Measurements from ENCODE around the gene TRO. TPM values are rescaled to one million over a fixed set of nuclear protein-coding genes. Genes with fewer than 3 reads are reported as not detected.

TRO gene
- total and polyA plus RNA-seq, 2 donors (not counting 1 experiment from before 2014, with no cell fraction given) = 1.5 to 1.7 TPM

DNA sequence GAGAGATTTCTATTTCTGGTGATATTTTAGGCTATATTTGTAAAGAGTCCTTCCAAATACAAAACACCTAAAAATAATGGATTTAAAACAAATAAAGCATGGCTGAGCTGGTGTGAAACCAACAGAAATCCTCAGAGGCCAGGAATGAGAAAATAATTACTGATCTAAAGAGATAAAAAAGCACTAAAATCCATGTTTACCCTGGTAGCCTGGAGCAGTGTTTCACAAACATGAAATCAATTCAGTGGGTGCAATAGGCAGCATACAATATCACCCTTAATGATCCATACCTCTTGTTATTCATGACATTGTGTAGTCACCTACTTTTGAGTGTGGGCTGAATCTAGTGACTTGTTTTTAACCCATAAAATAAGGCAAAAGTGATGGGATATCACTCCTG lies 58.8 kb downstream of the TRO start:
- H3K9ac ChIP-seq (ENCODE audit: low read length) = no peak overlapping the region
- Mint-ChIP-seq H3K27ac (no peak overlapping the region), H3K4me3 (no peak overlapping the region), H3K27me3 (no peaks in the 10 kb centered on the region), H3K9me3 (ENCODE audit: insufficient read depth) (peaks cover 2% of the 10 kb centered on the region), H3K4me1 (no peaks in the 10 kb centered on the region)
- H4K20me1 ChIP-seq (ENCODE audit: control insufficient read depth, insufficient read depth, low read length, poor library complexity, severe bottlenecking) = no peaks in the 10 kb centered on the region
- no peaks in the 10 kb centered on the region for H3K4me1 ChIP-seq (ENCODE audit: control insufficient read depth in 2 of 2, insufficient read depth in 2 of 2, low read length in 2 of 2)
- TF ChIP-seq EZH2 (IDR thresholded peaks at IDR 0.05; ENCODE audit: borderline replicate concordance, insufficient read depth, low read depth, low read length, poor library complexity, severe bottlenecking) = no peak
- TF ChIP-seq CTCF (IDR thresholded peaks at IDR 0.05) = no peak
- no peaks in the 10 kb centered on the region for H3K79me2 ChIP-seq (ENCODE audit: control insufficient read depth, insufficient read depth, low read length)
- H3K4me2 ChIP-seq (replicated peaks; ENCODE audit: low read depth, low read length, poor library complexity, severe bottlenecking) = no peak overlapping the region
- H3K9me3 ChIP-seq (ENCODE audit: control extremely low read depth in 1 of 3, control insufficient read depth in 2 of 3, insufficient read depth in 1 of 3, low read length in 2 of 3) = no peaks in the 10 kb centered on the region
- H3K27ac ChIP-seq (ENCODE audit: low read length in 2 of 2) = no peak overlapping the region
- intact Hi-C loops (cut with micrococcal nuclease) = no loop called here
- POLR2A ChIA-PET = no interaction called here
- no peaks in the 10 kb centered on the region for H3K27me3 ChIP-seq (replicated peaks in 1 of 4; ENCODE audit: control extremely low read depth in 1 of 4, control insufficient read depth in 3 of 4, insufficient read depth in 4 of 4, low read length in 3 of 4)
- no peaks in the 10 kb centered on the region for H3K36me3 ChIP-seq (replicated peaks in 1 of 2; ENCODE audit: control extremely low read depth in 1 of 2, control insufficient read depth in 1 of 2, extremely low read depth in 1 of 2, insufficient read depth in 2 of 2, low read length in 1 of 2)
- H2AFZ ChIP-seq (ENCODE audit: insufficient read depth, low read depth, low read length, poor library complexity, severe bottlenecking) = no peak overlapping the region
- CTCF ChIA-PET = no interaction called here
- DNase-seq (no peak), ATAC-seq (ENCODE audit: low read depth) (no peak)
- H3K4me3 ChIP-seq (ENCODE audit: control extremely low read depth in 1 of 5, extremely low read depth in 1 of 5, insufficient read depth in 1 of 5, low read depth in 2 of 5, low read length in 4 of 5) = no peak overlapping the region

DNA sequence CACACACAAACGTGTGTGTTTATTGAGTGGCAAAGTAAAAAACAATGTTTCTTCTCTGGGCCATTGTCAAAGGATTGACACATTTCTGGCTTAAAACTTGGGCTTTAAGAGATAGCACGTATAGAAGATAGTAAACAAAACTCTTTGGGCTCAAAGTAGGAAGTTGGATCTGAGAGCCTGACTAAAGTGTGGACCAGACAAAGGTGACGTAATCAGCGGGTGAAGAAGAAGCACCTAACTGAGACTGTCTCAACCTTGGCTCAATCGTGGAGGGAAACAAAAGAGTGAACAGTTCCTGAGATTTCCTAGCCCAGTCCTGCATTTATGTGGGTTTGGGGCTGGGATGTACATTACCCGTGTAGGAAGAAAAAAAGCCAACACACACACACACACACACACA lies 59.7 kb downstream of the TRO start:
- Histone ChIP-seq H3K4me2 (replicated peaks; ENCODE audit: low read depth, low read length, poor library complexity, severe bottlenecking) (no peak overlapping the region), H4K20me1 (ENCODE audit: control insufficient read depth, insufficient read depth, low read length, poor library complexity, severe bottlenecking) (no peaks in the 10 kb centered on the region), H3K27ac (ENCODE audit: low read length in 2 of 2) (no peak overlapping the region), H3K36me3 (replicated peaks in 1 of 2; ENCODE audit: control extremely low read depth in 1 of 2, control insufficient read depth in 1 of 2, extremely low read depth in 1 of 2, insufficient read depth in 2 of 2, low read length in 1 of 2) (no peaks in the 10 kb centered on the region), H2AFZ (ENCODE audit: insufficient read depth, low read depth, low read length, poor library complexity, severe bottlenecking) (no peak overlapping the region), H3K9me3 (ENCODE audit: control extremely low read depth in 1 of 3, control insufficient read depth in 2 of 3, insufficient read depth in 1 of 3, low read length in 2 of 3) (no peaks in the 10 kb centered on the region), H3K27me3 (replicated peaks in 1 of 4; ENCODE audit: control extremely low read depth in 1 of 4, control insufficient read depth in 3 of 4, insufficient read depth in 4 of 4, low read length in 3 of 4) (no peaks in the 10 kb centered on the region), H3K4me1 (ENCODE audit: control insufficient read depth in 2 of 2, insufficient read depth in 2 of 2, low read length in 2 of 2) (no peaks in the 10 kb centered on the region), H3K79me2 (ENCODE audit: control insufficient read depth, insufficient read depth, low read length) (no peaks in the 10 kb centered on the region), H3K9ac (ENCODE audit: low read length) (no peak overlapping the region), H3K4me3 (ENCODE audit: control extremely low read depth in 1 of 5, extremely low read depth in 1 of 5, insufficient read depth in 1 of 5, low read depth in 2 of 5, low read length in 4 of 5) (no peak overlapping the region)
- H3K27ac Mint-ChIP-seq = no peak overlapping the region
- ATAC-seq (ENCODE audit: low read depth) = no peak
- no peak for TF ChIP-seq CTCF (IDR thresholded peaks at IDR 0.05)
- TF ChIP-seq EZH2 (IDR thresholded peaks at IDR 0.05; ENCODE audit: borderline replicate concordance, insufficient read depth, low read depth, low read length, poor library complexity, severe bottlenecking) = no peak
- intact Hi-C loops (cut with micrococcal nuclease) = no loop called here
- ChIA-PET POLR2A (no interaction called here), CTCF (no interaction called here)
- 82% methylated on average over 3 of the region's 6 CpGs for WGBS (ENCODE audit: insufficient coverage)
- no peak overlapping the region for H3K4me3 Mint-ChIP-seq
- H3K27me3 Mint-ChIP-seq = no peaks in the 10 kb centered on the region
- peaks cover 2% of the 10 kb centered on the region for H3K9me3 Mint-ChIP-seq (ENCODE audit: insufficient read depth)
- no peak for DNase-seq
- no peaks in the 10 kb centered on the region for H3K4me1 Mint-ChIP-seq

Small RNAs within 50 kb of the gene (small RNA-seq; reads per million reads assigned to genes)
- not detected for gene RF00614 (ENCODE audit: insufficient read length, low read depth, low replicate concordance)

Other genes with a start within 250 kb of the TRO start
- not detected in 2 replicates for gene ITIH6, start 122.6 kb upstream of the TRO start, total RNA-seq
- gene ITIH6, start 122.6 kb upstream of the TRO start, polyA plus RNA-seq = not detected in 2 replicates
- 77.7 and 87.2 TPM in 2 replicates for gene MAGED2, start 113.1 kb upstream of the TRO start, total RNA-seq
- 47.8 and 68.1 TPM in 2 replicates for gene MAGED2, start 113.1 kb upstream of the TRO start, polyA plus RNA-seq
- gene PFKFB1, start 73.4 kb downstream of the TRO start, total RNA-seq = 0.47 and 0.56 TPM in 2 replicates
- gene PFKFB1, start 73.4 kb downstream of the TRO start, polyA plus RNA-seq = 0.32 and 0.37 TPM in 2 replicates
- gene APEX2, start 79.5 kb downstream of the TRO start, total RNA-seq = 13.1 and 19.6 TPM in 2 replicates
- 11.4 and 18.0 TPM in 2 replicates for gene APEX2, start 79.5 kb downstream of the TRO start, polyA plus RNA-seq
- gene ALAS2, start 110.2 kb downstream of the TRO start, total RNA-seq = 0.94 and 1.00 TPM in 2 replicates
- 0.82 TPM in 1 of 2 replicates, not detected in the other for gene ALAS2, start 110.2 kb downstream of the TRO start, polyA plus RNA-seq
- 0.67 TPM in 1 of 2 replicates, not detected in the other for gene PAGE2B, start 154.2 kb downstream of the TRO start, total RNA-seq
- gene PAGE2B, start 154.2 kb downstream of the TRO start, polyA plus RNA-seq = not detected in 2 replicates
- 1.7 TPM in 1 of 2 replicates, not detected in the other for gene PAGE2, start 168.2 kb downstream of the TRO start, total RNA-seq
- gene PAGE2, start 168.2 kb downstream of the TRO start, polyA plus RNA-seq = not detected in 2 replicates

Data from B cell (primary cell).